ENCODE data around the gene UBE2V1. TPM values are rescaled to one million over a fixed set of nuclear protein-coding genes. Genes with fewer than 3 reads are reported as not detected.
"Not testable (repeated sequence)": the region's sequence is repeated elsewhere in the genome, so short reads cannot be mapped to it uniquely, and the experiment has no call there.

Gene UBE2V1
- total RNA-seq, 1 donor from 2014 or later: 82.6 TPM

GRCh38 chr20:50095476-50096078 lies 17.4 kb downstream of the UBE2V1 start:
- no peak for DNase-seq (ENCODE audit: low spot score)

DNA sequence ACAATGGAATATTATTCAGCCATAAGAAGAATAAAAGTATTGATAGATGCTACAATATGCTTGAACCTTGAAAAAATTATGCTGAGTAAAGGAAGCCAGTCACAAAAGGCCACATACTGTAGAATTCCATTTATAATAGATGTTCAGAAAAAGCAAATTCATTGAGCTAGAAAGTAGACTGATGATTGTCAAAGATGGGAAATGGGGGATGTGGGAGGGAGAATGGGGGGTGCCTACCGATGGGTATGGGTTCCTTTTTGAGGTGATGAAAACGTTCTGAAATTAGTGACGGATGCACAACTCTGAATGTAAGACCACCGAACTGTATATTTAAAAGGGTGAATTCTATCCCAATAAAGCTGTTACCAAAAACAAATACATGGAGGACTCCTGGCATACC lies 18.4 kb downstream of the UBE2V1 start:
- DNase-seq (ENCODE audit: low spot score): no peak

GRCh38 chr20:50093240-50093639 lies 19.7 kb downstream of the UBE2V1 start:
- DNase-seq (ENCODE audit: low spot score): no peak

- DNase-seq (ENCODE audit: low spot score): no peak
Measured at GRCh38 chr20:50092436-50092835, 20.5 kb downstream of the UBE2V1 start.

DNA sequence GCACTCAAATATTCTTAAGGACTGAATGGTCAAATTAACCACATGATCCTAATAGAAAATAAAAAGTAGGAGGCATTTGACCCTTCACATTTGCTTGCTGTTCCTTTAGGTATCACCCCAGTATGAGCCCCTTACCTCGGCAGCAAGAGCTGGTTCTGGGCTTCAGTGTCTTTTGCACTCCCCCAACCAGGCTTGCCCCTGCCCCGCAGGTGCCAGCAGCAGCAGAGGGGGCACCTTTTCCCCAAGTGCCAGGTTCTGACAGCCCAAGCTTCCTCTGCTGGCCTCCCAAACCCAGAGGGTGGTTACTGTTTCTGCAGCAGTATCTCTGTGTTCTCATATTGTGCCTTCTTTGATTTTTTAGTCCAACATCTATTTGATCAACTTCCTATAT lies 23.2 kb downstream of the UBE2V1 start:
- DNase-seq (ENCODE audit: low spot score): no peak

DNA sequence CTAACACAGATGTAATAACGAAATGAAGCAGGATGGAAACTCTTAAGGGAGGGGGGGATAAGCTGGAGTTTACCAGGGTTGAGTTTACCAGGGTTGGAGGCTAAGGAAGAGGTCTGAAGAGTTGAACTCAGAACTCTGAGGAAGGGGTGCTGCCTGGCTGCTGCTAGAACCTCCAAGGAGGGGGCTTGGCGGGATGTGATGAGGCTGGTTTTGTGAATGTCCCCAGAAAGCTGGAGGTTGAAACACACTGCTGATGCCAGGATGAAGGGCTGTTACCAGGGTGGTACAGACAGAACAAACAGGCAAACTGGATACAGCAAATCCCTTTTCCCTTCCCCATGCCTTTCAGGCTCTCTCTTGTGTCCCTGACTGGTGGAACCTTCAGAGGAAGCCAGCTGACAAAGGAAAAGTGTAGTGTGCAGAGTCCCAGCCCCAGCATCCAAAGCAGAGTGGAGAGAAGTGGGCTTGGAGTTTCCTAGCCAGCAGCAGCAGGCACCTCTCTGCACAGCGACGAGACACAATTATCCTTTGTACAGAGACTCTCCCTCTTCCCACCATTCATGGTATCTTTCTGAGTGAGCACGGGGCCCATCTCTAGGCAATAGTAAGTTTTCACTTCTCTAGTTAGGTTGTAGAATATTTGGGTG lies 23.7 kb downstream of the UBE2V1 start:
- no peak for DNase-seq (ENCODE audit: low spot score)

DNA sequence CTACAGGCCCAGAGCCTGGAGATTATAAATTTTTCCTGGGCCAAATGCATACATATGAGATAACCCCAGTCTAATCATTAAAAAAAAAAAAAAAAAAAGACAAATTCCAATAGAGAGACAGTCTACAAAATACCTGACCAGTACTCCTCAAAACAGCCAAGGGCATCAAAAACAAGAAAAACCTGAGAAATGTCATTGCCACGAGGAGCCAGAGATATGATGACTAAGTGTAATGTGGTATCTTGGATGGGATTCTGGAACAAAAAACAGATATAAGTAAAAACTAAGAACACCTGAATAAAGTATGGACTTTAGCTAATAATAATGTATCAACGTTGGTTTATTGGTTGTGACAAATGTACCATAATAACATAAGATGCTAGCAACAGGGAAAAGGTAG lies 24.9 kb downstream of the UBE2V1 start:
- DNase-seq (ENCODE audit: low spot score): no peak

- peak; percentile 35 for DNase-seq (ENCODE audit: low spot score)
Measured at GRCh38 chr20:50085481-50086365, 27.2 kb downstream of the UBE2V1 start.

DNA sequence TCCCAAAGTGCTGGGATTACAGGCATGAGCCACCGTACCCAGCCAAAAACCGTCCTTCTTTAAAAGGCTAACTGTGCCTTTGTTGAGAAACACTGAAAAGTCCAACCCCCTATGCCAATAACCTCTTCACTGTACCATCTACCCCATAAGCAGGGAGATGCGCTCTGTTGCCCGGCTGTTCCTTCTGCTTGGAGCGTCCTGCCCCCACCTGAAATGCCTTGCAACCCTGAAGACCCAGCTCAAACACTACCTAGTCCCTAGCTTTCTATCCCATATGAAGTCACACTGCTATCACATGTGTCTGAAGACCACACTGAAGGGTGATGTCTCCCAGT lies 27.8 kb downstream of the UBE2V1 start:
- DNase-seq (ENCODE audit: low spot score): no peak

GRCh38 chr20:50083034-50083433 lies 29.9 kb downstream of the UBE2V1 start:
- no peak for DNase-seq (ENCODE audit: low spot score)

- DNase-seq (ENCODE audit: low spot score): not testable (repeated sequence)
Measured at GRCh38 chr20:50082056-50082455, 30.9 kb downstream of the UBE2V1 start.

DNA sequence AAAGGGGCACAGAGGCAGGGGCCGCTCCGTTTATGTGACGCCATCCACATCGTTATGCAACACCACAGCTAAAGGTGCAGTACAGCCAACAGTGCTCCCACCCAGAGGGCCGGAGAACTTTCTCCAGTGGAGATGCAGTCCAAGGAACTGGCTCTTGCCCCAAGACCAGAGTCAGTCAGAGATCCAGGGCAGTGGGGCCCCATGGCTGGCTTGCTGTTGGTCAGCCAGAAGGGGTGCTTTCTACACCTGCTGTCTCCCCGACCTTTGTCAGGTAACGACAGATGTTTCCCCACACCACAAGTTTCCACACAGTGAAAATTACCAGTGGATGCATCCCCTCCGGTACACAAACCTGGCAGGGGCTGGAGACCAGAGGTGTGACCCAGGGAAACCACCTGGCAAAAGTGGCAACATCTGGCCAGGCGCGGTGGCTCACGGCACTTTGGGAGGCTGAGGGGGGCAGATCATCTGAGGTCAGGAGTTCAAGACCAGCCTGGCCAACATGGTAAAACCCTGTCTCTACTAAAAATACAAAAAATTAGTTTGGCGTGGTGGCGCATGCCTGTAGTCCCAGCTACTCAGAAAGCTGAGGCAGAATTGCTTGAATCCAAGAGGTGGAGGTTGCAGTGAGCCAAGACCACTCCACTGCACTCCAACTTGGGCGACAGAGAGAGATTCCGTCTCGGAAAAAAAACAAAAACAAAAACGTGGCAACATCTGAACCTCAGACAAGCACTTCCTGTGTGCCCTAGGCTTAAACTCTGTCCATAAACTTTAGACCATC lies 34.9 kb downstream of the UBE2V1 start:
- no peak for DNase-seq (ENCODE audit: low spot score)

DNA sequence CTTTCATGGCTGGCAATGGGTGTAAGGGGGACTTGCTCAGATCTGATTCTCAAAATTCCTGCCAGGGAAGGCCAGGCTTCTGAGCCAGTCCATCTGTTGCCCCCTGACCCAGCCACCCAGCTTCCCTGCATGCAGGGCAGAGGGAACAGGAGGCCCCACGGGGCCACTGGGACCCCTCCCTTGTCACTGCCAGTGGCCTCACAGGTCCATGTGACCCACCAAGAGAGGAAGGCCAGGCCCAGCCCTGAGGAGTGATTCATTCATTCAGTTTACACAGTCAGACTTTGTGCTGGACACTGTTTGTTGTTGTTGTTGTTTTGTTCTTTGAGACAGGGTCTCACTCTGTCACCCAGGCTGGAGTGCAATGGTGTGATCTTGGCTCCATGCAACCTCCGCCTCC lies 39.5 kb downstream of the UBE2V1 start:
- no peak for DNase-seq (ENCODE audit: low spot score)

- DNase-seq (ENCODE audit: low spot score): peak; percentile 92
Measured at GRCh38 chr20:50071039-50071888, 41.7 kb downstream of the UBE2V1 start.

DNA sequence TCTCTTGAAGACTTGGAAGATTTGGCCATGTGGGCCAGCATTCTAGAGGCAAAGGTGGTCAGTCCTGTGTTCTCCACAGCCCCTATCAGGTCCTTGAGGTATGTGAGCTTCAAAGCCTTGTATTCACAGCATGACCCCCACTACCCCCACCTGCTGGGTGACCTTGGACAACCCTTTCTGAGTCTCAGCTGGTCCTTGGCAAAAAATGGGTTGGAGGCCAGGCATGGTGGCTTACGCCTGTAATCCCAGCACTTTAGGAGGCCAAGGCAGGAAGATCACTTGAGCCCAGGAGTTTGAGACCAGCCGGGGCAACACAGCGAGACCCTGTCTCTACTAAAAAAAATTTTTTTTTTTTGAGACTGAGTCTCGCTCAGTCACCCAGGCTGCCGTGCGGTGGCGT lies 42.6 kb downstream of the UBE2V1 start:
- DNase-seq (ENCODE audit: low spot score): no peak

DNA sequence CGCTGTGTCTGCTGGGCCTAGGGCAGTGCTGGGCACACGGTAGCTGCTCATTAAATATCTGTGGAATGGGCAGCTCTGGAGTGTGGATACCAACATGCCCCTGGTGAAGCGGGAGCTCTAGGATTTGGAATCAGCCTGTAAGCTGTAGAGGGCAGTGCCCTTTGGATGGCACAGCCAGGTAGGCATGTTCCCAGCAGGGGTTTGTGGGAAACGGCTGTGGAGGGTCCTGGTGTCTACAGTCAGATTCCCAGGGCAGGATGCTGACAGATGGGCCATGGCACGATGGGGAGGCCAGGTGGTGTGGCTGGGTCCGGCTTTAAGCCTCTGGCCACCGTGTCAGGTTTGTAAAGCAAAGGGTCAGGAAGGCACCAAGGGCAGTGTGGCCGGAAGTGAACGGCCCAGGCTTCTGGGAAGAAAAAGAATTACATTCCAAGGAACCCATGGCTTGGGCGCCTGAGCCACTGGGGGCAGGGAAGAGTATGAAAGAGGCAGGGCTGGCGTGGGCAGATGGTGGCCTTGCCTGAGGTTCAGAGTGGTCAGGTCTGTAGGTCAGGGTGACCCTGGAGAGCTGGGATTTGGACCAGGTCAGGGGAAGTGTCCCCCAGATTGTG lies 44.8 kb downstream of the UBE2V1 start:
- DNase-seq (ENCODE audit: low spot score): no peak

DNA sequence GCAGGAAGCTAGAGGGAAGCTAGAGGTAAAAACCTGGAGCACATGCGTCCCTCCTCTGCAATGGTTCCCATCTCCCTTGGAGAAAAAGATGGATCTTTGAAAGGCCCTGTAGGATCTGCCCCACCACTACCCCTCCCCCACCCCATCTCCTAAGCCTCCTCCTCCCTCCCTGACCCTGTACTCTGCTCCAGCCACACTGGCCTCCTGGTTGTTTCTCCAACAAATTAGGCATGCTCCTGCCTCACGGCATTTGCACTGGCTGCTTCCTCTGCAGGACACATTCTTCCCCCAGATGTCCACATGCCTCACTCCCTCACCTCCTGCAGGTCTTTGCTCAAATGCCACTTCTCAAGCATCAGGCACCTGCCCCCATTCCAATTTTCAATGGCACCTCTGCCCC lies 45.5 kb downstream of the UBE2V1 start:
- DNase-seq (ENCODE audit: low spot score): no peak

DNA sequence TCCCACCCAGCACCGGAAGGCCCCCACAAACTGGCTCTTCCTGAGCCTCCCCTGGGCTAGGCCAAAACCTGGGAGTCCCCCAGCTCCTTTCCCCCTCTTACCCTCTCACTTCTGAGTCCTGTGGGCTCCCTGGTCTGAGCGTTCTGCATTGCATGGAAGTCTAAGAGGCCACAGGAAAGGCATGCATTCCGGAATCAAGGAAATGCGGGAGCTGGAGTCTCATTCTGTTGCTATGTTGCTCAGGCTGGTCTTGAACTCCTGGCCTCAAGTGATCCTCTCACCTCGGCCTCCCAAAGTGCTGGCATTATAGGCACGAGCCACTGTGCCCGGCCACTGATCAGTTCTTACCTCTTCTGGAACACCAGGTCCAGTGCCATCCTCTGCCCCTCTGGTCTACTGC lies 45.9 kb downstream of the UBE2V1 start:
- no peak for DNase-seq (ENCODE audit: low spot score)

- DNase-seq (ENCODE audit: low spot score): no peak
Measured at GRCh38 chr20:50066161-50066834, 46.7 kb downstream of the UBE2V1 start.

GRCh38 chr20:50065325-50065615 lies 47.7 kb downstream of the UBE2V1 start:
- no peak for DNase-seq (ENCODE audit: low spot score)

Measured in mucosa of gallbladder (tissue), 1 donor.